Neutrophil (primary cell): Measurements from ENCODE around the gene RUNX2.

ENCODE experiments used
- H3K27ac ChIP-seq: fragments of 200-600 bp; sonication (generic); 2 replicates; pipeline ENCODE4 v1.5.1; 2016; ENCODE audit warnings: mild to moderate bottlenecking, moderate library complexity
- H3K27me3 ChIP-seq: fragments of 200-600 bp; sonication (generic); 2 replicates; pipeline ENCODE4 v1.6.0; 2016; ENCODE audit warnings: mild to moderate bottlenecking
- H3K36me3 ChIP-seq: fragments of 200-600 bp; sonication (generic); 2 replicates; pipeline ENCODE4 v1.5.1; 2017
- H3K4me1 ChIP-seq, 2 experiments: fragments of 200-600 bp in 1 of 2; sonication (generic) in 1 of 2; 1 replicate in 1 of 2; 2 replicates in 1 of 2; pipeline versions ENCODE4 v1.5.1 to v1.6.1; 2013 to 2016; ENCODE audit warnings: low read depth in 1 of 2, low read length in 1 of 2, mild to moderate bottlenecking in 1 of 2, moderate library complexity in 1 of 2; ENCODE audit not compliant: control insufficient read depth in 1 of 2, insufficient read depth in 1 of 2
- H3K4me3 ChIP-seq, 2 experiments: fragments of 200-600 bp in 1 of 2; sonication (generic) in 1 of 2; 1 replicate in 1 of 2; 2 replicates in 1 of 2; pipeline ENCODE4 v1.5.1; 2013 to 2016; ENCODE audit warnings: low read depth in 1 of 2, low read length in 1 of 2, mild to moderate bottlenecking in 1 of 2, moderate library complexity in 1 of 2
- H3K9me3 ChIP-seq: fragments of 200-600 bp; sonication (generic); 2 replicates; pipeline ENCODE4 v1.5.1; 2016
- TF ChIP-seq, protein P1 (sequence below): fragments of 200-600 bp; sonication (generic); IDR thresholded peaks from 2 replicates; pipeline ENCODE4 v1.5.1; 2016; ENCODE audit warnings: antibody characterized with exemption

The RUNX2 gene

DNA sequence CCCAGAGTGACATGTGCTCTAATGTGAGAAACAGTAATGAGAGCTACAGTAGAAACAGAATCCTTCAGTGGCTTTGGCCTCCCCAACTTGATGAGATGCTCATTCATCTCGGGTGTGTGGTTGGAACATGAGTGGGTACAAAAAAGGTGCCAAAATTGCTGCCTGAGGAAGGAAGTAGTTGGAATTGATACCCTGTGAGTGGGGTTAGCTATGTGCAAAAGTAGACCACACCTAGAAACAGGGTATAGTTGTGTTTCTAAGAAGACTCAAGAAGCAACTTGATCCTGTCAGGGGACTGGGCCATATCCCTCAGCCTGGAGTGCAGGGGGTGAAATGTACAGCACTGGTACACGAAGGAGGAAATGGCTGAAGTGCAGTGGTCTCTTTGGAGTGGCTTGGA, 256.0 kb downstream of the RUNX2 start:
- TF ChIP-seq, protein P1, sequence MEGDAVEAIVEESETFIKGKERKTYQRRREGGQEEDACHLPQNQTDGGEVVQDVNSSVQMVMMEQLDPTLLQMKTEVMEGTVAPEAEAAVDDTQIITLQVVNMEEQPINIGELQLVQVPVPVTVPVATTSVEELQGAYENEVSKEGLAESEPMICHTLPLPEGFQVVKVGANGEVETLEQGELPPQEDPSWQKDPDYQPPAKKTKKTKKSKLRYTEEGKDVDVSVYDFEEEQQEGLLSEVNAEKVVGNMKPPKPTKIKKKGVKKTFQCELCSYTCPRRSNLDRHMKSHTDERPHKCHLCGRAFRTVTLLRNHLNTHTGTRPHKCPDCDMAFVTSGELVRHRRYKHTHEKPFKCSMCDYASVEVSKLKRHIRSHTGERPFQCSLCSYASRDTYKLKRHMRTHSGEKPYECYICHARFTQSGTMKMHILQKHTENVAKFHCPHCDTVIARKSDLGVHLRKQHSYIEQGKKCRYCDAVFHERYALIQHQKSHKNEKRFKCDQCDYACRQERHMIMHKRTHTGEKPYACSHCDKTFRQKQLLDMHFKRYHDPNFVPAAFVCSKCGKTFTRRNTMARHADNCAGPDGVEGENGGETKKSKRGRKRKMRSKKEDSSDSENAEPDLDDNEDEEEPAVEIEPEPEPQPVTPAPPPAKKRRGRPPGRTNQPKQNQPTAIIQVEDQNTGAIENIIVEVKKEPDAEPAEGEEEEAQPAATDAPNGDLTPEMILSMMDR: no peak
- H3K4me1 ChIP-seq: no peaks in the 10 kb centered on the region
- no peaks in the 10 kb centered on the region for H3K9me3 ChIP-seq
- no peak overlapping the region for H3K27ac ChIP-seq
- H3K36me3 ChIP-seq: no peaks in the 10 kb centered on the region
- H3K27me3 ChIP-seq: no peaks in the 10 kb centered on the region
- no peak overlapping the region for H3K4me3 ChIP-seq

DNA sequence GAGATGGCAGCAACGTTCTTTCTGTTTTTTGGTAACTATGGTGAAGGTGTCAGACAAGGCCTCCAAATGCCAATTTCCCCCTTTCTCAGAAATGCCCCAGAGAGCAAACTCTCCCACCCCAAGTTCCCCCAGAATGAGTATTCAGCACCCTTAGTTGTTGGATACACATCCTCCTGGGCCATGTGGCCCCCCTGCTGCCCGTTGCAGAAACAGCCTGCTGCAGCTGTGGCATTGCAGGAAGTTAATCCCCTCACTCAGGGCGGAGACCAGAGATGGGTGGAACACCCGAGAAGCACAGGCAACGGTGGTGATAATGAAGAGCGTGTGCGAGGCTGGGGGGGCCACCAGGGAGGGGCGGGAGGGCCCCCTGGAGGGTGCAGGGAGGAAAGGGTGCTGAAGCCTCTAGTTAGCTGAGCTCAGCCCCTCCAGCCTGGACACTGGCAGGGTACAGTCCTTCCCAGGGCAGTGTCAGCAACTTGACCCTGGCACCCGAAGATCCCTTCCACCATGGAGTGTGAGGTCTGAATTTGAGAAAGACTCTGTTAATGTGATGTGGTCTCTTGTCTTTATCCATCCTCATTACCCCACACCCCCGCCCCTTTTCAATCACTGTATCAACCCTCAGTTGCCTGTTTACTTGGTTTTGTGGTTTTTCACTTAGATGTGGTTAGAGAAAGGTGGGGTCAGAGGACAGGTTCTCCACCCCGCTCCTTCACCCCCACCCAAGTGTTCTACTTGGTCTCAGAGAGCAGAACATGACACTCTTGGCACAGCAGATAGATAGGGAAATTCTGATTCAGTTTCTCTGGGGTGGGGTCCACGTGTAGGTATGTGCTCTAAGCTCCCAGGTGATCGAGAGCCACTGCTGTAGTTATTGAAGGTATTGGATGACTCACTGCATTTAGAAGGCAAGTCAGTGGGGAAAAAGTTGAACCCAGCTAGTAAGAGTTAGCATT, 258.4 kb downstream of the RUNX2 start:
- no peaks in the 10 kb centered on the region for H3K36me3 ChIP-seq
- no peaks in the 10 kb centered on the region for H3K4me1 ChIP-seq
- no peak overlapping the region for H3K27ac ChIP-seq
- H3K4me3 ChIP-seq: no peak overlapping the region
- TF ChIP-seq, protein P1: no peak
- no peaks in the 10 kb centered on the region for H3K9me3 ChIP-seq
- no peaks in the 10 kb centered on the region for H3K27me3 ChIP-seq

DNA sequence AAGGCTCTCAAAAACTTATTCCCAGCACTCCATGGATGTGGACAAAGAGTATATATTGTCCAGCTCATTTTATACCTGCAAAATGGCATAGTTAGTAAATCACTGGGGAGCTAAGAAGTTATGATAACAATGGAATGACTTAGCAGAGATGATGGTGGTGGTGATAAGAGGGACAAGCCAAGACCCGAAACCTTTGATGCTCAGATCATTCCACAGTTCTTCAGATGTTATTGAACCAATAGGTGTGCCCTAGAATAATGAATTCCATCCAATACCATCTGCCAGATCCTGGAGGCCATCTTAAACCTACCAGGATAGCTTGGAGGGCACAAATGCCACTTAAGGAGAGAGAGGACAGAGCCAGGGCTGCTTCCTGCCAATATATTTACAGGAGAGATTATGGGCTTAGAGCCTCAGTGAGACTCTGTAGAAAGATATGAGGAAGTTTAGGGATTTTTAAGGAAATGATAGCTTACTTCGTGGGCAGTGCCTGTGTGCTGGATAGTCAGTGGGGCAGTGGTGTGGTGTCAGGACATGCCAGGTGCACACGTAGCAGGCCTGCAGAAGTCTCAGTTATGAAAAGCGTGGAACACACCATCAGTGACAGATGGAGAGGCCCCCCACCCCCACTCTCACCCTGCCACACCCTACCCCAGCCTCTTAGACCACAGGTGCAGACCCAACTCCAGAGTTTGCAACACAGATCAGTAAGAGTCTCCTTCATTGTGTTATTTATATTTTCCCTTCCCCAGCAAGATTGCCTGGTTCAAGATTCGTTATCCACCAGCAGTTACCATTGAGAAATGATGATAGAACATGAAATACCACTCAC, 259.3 kb downstream of the RUNX2 start:
- TF ChIP-seq, protein P1: no peak
- H3K4me3 ChIP-seq: no peak overlapping the region
- no peaks in the 10 kb centered on the region for H3K4me1 ChIP-seq
- H3K36me3 ChIP-seq: no peaks in the 10 kb centered on the region
- no peaks in the 10 kb centered on the region for H3K27me3 ChIP-seq
- no peak overlapping the region for H3K27ac ChIP-seq
- no peaks in the 10 kb centered on the region for H3K9me3 ChIP-seq

DNA sequence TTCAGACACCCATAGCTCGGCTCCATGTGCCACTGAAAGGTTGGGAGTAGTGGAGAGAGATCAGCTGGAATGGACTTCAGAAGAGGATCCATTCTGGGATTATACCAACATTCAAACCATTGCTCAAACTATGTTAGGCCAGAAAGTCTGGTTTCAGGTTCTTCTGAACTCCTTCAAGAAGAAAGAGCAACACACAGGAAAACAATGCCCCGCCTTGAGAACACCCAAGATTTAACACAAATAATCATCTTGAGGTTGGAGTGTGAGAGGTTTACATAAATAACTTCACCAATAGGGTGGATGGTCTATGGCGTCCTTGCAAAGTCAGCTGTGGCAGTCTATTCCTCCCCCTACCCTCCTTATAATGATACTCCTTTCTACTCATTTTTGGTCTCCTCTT, 261.2 kb downstream of the RUNX2 start:
- no peak overlapping the region for H3K4me3 ChIP-seq
- H3K27me3 ChIP-seq: no peaks in the 10 kb centered on the region
- H3K9me3 ChIP-seq: no peaks in the 10 kb centered on the region
- H3K4me1 ChIP-seq: no peaks in the 10 kb centered on the region
- TF ChIP-seq, protein P1: no peak
- H3K36me3 ChIP-seq: no peaks in the 10 kb centered on the region
- H3K27ac ChIP-seq: no peak overlapping the region

DNA sequence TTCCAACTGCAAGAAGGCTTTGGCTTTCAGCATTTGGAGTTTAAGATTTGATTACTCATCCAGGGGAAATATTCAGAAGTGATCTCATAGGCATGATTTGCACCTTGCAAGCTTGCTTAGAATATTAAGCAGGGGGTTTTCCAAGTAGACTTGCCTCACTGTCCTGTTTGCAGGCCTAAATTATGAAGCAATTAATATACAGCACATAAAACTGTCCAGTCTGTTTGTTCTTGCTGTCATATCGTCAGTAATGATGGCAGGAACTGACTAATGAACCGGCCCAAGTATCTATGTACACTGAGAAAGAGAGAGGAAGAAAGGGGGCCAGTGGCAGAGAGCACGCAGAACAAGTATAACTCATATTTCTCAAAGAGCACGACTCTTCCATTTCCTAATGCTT, 262.1 kb downstream of the RUNX2 start:
- Histone ChIP-seq H3K27ac (no peak overlapping the region), H3K27me3 (no peaks in the 10 kb centered on the region), H3K4me1 (no peaks in the 10 kb centered on the region), H3K9me3 (no peaks in the 10 kb centered on the region), H3K4me3 (no peak overlapping the region), H3K36me3 (no peaks in the 10 kb centered on the region)
- TF ChIP-seq, protein P1: no peak
